SKM-1 treated with dmso at 0.1 percent for 144 hours (cell line): Measurements from ENCODE around the gene POLR3B.

Experiments
- DNase-seq: peaks from one replicate; lab custom pipeline; 2025; ENCODE audit not compliant: unreplicated experiment; lab: John Stamatoyannopoulos, UW

POLR3B gene

DNA sequence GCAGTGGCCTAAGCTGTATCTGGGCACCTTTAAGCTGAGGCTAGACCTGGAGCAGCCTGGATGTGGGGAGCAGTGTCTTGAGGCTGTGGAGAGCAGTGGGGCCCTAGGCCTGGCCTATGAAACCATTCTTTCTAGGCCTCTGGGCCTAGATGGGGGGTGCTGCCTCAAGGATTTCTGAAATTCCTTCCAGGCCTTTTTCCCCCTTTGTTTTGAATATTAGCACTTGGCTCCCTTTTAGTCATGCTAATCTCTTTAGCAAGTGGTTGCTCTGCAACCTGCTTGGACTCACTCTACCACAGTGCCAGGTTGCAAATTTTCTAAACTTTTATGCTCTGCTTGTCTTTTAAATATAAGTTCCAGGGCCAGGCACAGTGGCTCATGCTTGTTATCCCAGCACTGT, 183.7 kb downstream of the POLR3B start:
- no peak for DNase-seq

DNA sequence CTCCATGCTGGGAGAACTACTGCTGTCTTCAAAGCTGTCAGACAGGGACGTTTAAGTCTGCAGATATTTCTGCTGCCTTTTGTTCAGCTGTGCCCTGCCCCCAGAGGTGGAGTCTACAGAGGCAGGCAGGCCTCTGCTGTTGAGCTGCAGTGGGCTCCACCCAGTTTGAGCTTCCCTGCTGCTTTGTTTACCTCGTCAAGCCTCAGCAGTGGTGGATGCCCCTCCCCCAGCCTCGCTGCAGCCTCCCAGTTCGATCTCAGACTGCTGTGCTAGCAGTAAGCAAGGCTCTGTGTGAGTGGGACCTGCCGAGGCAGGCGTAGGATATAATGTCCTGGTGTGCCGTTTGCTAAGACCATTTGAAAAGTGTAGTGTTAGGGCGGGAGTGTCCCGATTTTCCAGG, 193.9 kb downstream of the POLR3B start:
- no peak for DNase-seq

DNA sequence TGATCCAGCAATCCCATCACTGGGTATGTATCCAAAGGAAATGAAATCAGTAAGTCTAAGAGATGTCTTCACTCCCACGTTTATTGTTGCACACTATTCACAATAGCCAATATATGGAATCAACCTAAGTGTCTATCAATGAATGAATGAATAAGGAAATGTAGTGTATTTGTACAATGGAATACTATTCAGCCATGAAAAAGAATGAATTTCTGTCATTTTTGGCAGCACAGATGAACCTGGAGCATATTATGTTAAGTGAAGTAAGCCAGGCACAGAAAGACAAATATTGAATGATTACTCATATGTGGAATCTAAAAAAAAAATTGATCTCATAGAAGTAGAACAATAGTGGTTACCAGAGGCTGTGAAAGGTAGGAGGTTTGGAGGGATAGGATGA, 194.7 kb downstream of the POLR3B start:
- DNase-seq: no peak
